GM18511 (cell line): ENCODE measurements around the gene LRRC59.

Experiments used
- ATAC-seq: cut with Tn5 transposase; IDR thresholded peaks from one replicate; pipeline ENCODE4 v1.9.1; 2021; ENCODE audit warnings: mild to moderate bottlenecking, moderate library complexity; ENCODE audit not compliant: unreplicated experiment

The LRRC59 gene

GRCh38 chr17:50363217-50364060, 33.9 kb downstream of the LRRC59 start:
- no peak for ATAC-seq

DNA sequence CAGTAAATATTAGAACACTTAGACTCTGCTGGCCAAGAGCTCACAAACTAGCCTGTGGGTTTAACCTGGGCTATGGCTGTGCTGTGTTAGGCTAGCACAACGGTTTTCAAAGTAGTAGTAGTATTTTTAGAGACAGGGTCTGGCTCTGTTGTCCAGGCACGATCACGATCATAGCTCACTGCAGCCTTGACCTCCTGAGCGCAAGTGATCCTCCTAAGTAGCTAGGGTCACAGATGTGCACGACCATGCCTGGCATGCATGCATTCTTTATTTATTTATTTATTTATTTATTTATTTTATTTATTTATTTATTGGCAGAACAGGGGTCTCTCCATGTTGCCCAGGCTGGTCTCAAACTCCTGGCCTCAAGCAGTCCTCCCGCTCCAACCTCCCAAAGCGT, 34.7 kb downstream of the LRRC59 start:
- no peak for ATAC-seq

- ATAC-seq: no peak
Observed at GRCh38 chr17:50361561-50362480, 35.5 kb downstream of the LRRC59 start.

- no peak for ATAC-seq
Observed at GRCh38 chr17:50360486-50361115, 36.7 kb downstream of the LRRC59 start.

DNA sequence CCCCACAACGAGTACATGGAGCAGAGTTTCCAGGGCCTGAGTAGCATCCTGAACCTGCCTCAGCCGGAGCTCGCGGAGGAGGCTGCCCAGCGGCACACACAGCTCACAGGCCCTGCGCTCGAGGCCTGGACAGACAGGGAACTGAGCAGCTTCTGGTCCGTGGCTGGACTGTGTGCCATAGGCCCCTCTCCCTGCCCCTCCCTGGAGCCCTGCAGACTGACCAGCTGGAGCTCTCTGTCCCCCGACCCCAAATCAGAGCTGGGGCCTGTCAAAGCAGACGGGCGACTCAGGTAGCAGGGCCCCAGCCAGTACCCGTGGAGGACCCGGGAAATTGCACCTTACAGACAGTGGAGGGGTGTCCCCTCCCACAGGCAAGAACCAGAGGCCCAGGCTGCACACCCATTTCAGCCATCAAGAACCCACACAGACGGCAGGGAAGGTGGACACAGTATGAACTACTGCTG, 37.3 kb downstream of the LRRC59 start:
- ATAC-seq: no peak

- no peak for ATAC-seq
Observed at GRCh38 chr17:50359005-50359699, 38.2 kb downstream of the LRRC59 start.

- ATAC-seq: no peak
Observed at GRCh38 chr17:50358177-50358576, 39.1 kb downstream of the LRRC59 start.

DNA sequence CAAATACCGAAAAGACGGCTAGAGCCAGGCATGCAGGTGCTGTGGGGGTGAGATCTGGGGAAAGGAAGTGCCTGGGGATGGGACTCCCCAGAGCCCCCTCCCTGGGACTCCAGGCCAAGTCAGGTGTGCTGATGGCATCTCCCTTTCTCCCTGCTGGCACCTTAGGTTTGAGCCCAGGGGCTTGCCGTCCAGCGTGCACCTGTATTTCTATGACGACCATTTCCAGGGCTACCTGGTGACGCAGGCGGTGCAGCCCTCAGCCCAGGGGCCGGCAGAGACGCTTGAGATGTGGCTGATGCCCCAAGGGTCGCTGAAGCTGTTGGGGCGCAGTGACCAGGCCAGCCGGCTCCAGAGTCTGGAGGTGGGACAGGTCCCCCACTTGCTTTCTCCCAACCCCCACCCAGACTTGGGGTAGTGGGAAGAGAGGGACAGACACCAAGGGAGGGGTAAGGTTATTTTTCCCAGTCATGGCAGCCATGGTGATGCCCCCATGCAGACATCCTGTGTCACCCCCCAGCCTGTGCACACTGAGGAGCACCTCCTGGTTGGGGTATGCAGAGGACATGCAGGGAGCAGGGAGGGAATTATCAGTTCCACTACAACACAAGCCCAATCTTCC, 40.3 kb downstream of the LRRC59 start:
- ATAC-seq: no peak

GRCh38 chr17:50356418-50356817, 40.9 kb downstream of the LRRC59 start:
- ATAC-seq: no peak

- ATAC-seq: no peak
Observed at GRCh38 chr17:50355701-50356341, 41.5 kb downstream of the LRRC59 start.

DNA sequence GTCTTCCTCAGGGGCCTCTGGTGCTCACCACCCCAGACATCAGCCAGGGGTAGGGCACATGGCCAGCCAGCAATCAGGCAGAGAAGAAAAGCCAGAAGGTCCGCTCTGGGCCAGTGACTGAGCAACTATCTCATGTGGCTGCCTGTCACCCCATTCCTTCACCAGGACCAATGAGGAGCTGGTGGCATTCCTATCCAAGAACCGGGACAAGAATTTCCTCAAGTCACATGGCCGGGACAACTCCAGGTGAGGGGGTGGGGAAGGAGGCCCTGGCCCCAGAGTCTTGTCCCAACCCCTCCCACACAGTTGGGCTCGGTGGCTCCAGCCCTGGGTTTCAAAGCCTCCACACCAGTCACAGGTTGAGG, 42.0 kb downstream of the LRRC59 start:
- no peak for ATAC-seq

DNA sequence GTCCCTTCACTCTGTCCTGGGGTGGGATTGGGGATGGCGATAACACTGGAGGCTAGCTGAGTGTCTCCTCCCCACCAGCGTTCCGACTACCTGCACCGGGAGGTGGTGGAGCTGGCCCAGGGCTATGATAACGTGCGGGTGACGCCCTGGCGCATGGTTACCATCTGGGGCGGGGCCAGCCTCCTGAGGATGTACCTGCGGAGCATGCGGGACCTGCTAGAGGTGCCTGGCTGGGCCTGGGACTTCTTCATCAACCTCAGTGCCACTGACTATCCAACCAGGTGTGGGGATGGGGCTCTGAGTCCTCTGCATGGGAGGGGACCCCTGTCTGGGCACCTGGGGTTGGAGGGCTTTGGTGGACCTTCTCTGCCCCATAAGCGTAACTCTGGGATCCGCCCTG, 42.5 kb downstream of the LRRC59 start:
- ATAC-seq: no peak

DNA sequence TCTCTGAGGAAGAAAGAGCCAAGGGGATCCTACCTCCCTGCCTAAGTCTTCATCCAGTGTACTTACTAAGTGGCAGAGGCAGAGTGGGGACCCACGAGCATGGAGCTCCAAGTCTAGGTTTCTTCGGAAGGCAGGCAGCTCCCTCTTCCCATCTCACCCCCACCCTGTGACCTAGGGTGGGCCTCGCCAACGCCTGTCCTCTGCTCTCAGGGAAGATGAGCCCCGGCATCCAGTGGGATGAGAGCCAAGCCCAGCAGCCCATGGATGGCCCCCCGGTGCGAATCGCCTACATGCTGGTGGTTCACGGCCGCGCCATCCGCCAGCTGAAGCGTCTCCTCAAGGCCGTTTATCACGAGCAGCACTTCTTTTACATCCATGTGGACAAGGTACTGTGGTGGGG, 43.1 kb downstream of the LRRC59 start:
- ATAC-seq: no peak

DNA sequence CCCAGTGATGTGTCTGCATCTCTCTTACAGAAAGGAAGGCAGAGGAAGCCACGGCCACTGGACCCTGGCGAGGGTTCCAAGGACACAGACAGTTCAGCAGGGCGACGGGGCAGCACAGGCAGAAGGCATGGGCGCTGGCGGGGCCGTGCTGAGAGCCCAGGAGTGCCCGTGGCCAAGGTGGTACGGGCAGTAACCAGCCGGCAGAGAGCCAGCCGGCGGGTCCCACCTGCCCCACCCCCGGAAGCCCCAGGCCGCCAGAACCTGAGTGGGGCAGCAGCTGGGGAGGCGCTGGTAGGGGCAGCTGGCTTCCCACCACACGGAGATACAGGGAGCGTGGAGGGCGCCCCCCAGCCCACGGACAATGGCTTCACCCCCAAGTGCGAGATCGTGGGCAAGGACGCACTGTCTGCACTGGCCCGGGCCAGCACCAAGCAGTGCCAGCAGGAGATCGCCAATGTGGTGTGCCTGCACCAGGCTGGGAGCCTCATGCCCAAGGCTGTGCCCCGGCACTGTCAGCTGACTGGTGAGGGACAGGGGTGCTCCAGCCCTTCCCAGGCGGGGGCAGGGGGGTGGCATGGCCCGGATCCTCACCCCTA, 43.6 kb downstream of the LRRC59 start:
- ATAC-seq: no peak

DNA sequence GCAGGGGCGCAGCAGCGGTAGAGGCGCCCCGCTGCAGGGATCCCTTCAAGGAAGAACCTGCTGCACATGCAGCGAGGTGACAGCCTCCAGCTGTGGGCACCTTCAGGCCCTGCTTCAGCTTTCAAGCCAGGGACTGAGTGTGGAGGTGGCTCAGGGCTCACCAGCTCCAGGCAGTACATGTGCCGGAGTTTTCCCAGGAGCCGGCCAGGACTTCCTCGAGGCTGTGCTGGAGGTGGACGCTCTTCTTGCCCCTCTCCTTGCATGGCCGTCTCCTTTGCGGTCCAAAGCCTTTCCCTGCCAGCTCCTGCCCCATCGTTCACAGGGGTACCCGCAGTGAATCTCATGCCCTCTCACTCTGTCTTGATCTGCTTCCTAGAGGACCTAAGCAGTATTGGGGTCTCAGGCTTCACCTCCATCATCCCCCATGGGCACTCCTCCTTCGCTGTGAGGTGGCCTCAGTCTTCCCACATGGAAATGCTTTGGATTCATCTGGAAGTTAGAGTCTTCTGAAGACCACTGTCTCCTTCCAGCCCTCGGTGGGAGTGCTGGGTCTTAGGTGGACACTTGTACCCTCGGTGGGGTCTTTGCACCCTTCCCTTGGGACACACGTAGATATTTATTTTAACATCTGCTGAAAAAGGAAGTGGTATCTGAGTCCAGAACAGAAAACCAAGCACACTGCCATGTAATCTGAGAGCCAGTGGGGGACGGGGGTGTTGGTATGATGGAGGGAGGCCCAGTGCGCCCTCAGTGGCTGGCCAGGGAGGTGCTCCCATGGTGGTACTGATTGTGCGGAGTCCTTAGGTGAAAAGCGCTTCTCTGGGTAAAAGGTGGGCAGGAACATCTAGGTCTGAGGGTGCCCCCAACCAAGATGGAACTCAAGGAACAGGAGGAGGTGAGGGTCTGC, 44.4 kb downstream of the LRRC59 start:
- no peak for ATAC-seq

DNA sequence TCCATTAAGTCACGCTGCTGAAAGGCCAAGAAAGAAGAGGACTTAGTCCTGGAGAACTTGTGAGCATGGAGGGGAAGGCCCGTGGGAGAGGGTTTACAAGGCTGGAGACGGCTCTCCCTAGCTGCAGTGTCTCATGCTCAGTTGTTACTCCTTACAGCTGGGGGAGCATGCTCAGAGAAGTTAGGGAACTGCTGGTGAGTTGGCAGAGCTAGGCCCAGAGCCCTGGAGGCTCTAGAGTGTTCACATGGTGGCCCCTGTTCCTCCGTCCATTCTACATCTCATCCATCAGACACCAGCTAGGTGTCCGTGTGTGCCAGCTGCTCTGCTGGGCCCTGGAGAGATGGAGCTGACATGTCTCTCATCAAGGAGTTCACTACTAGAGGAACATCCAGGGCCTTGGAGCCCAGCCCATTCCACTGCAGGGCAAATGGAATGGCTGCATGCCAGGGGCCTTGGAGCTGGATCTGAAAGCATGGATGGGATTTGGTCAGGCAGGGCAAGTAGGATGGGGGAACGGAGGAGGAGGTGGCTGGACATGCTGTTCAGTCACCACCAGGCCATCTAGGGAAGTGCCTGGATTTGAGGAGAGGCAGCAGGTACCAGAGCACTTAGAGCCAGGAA, 45.1 kb downstream of the LRRC59 start:
- ATAC-seq: no peak

DNA sequence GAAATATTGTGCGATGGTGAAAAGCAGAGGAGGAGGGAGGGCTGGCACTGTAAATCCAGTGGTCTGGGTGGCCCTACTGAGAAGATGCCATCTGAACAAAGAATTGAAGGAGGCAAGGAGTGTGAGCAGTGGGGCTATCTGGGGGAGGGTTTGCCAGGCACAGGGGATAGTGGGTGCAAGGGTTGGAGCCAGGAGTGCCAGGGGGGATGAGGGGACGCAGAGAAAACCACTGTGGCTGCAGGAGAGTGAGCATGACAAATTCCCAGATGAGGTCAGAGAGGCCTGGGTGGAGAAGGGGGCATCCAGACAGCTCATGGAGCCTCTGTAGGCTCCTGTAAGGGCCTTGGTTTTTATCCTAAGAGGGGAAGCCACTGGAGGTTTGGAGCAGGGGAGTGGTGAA, 46.6 kb downstream of the LRRC59 start:
- ATAC-seq: no peak

- ATAC-seq: no peak
Observed at GRCh38 chr17:50349243-50349600, 48.1 kb downstream of the LRRC59 start.
